Karpas-422 (cell line): Measurements from ENCODE around the gene NRROS. TPM values are rescaled to one million over a fixed set of nuclear protein-coding genes. Genes with fewer than 3 reads are reported as not detected.
"Not testable (repeated sequence)": the region's sequence is repeated elsewhere in the genome, so short reads cannot be mapped to it uniquely, and the experiment has no call there.

Experiments
- DNase-seq: peaks from one replicate; pipeline ENCODE4 v3.0.0-alpha.2; 2015
- H2AFZ ChIP-seq: fragments of 200-600 bp; sonication (generic); 2 replicates; pipeline ENCODE4 v1.6.1; 2014; ENCODE audit warnings: antibody characterized with exemption, low read length, mixed read lengths
- H3K27ac ChIP-seq: fragments of 200-600 bp; sonication (generic); 2 replicates; pipeline ENCODE4 v1.5.1; 2014; ENCODE audit warnings: mild to moderate bottlenecking, low read length, moderate library complexity
- H3K27me3 ChIP-seq: fragments of 200-600 bp; sonication (generic); 2 replicates; pipeline ENCODE4 v1.6.1; 2014; ENCODE audit warnings: low read length, mixed read lengths
- H3K36me3 ChIP-seq: fragments of 200-600 bp; sonication (generic); 2 replicates; pipeline ENCODE4 v1.6.1; 2014; ENCODE audit warnings: low read length, mixed read lengths; ENCODE audit not compliant: insufficient read depth
- H3K4me1 ChIP-seq: fragments of 200-600 bp; sonication (generic); 2 replicates; pipeline ENCODE4 v1.6.1; 2014; ENCODE audit warnings: mild to moderate bottlenecking, low read length, mixed read lengths
- H3K4me2 ChIP-seq: fragments of 200-600 bp; sonication (generic); 2 replicates; pipeline ENCODE4 v1.6.1; 2014; ENCODE audit warnings: low read length, low read depth, mild to moderate bottlenecking; ENCODE audit not compliant: poor library complexity, severe bottlenecking
- H3K4me3 ChIP-seq: fragments of 200-600 bp; sonication (generic); 2 replicates; pipeline ENCODE4 v1.5.1; 2014; ENCODE audit warnings: mild to moderate bottlenecking, antibody characterized with exemption, low read length, mixed read lengths
- H3K79me2 ChIP-seq: fragments of 200-600 bp; sonication (generic); 2 replicates; pipeline ENCODE4 v1.6.1; 2014; ENCODE audit warnings: mild to moderate bottlenecking, low read length, mixed read lengths
- H3K9ac ChIP-seq: fragments of 200-600 bp; sonication (generic); 2 replicates; pipeline ENCODE4 v1.6.0; 2014; ENCODE audit warnings: low read length
- H3K9me2 ChIP-seq: fragments of 200-600 bp; sonication (generic), shearing (Covaris generic); replicated peaks from 2 replicates; pipeline ENCODE4 v1.6.0; 2014; ENCODE audit warnings: mild to moderate bottlenecking, low read length, moderate library complexity; ENCODE audit not compliant: insufficient read depth
- H3K9me3 ChIP-seq: fragments of 300-700, 200-600 bp; sonication (generic); 2 replicates; pipeline ENCODE4 v1.6.1; 2014; ENCODE audit warnings: low read length, mixed read lengths
- H4K20me1 ChIP-seq: fragments of 200-600 bp; sonication (generic); 2 replicates; pipeline ENCODE4 v1.6.1; 2014; ENCODE audit warnings: mild to moderate bottlenecking, antibody characterized with exemption, low read length, low read depth; ENCODE audit not compliant: insufficient read depth
- total RNA-seq: library from RNA; depleted of rRNA; stranded (reverse); fragments of >200 nt; shearing (Covaris generic); gene quantifications from 2 replicates; pipeline ENCODE4 v1.2.3, GENCODE V29; 2014; ENCODE audit warnings: low replicate concordance

Gene NRROS
- total RNA-seq, 1 experiment from 2014 or later: 0.52 TPM

DNA sequence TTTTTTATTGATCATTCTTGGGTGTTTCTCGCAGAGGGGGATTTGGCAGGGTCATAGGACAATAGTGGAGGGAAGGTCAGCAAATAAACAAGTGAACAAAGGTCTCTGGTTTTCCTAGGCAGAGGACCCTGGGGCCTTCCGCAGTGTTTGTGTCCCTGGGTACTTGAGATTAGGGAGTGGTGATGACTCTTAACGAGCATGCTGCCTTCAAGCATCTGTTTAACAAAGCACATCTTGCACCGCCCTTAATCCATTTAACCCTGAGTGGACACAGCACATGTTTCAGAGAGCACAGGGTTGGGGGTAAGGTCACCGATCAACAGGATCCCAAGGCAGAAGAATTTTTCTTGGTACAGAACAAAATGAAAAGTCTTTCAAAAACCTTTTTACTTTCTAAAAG is 19.9 kb upstream of the NRROS start:
- H3K79me2 ChIP-seq, H4K20me1 ChIP-seq, DNase-seq, H3K27me3 ChIP-seq, H2AFZ ChIP-seq, H3K4me3 ChIP-seq, H3K9me2 ChIP-seq, H3K27ac ChIP-seq, H3K4me2 ChIP-seq, H3K36me3 ChIP-seq, H3K9ac ChIP-seq, H3K9me3 ChIP-seq, H3K4me1 ChIP-seq: not testable (repeated sequence)

DNA sequence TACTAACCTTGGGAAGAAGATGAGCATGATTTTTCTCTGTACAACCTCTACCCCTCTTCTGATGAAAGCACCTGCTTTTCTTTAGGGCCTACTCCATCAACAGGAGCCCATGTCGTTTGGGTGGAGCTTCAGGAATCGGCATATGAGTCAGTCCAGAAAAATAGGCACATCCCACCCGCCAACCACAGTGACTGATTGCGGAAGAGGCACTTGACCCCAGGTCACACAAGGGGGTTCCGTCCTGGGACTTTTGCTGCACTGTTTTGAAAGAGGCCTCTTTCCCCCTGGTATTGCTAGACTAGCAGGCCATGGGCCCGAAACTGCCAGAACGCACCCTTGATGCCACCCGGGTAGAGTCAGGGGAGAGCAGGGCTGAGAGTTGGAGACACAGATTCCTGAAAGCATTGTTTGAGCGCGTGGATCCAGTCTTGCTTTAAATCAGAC is 19.3 kb upstream of the NRROS start:
- Histone ChIP-seq H3K4me3 (no peak overlapping the region), H3K4me2 (no peak overlapping the region), H3K9me3 (no peaks in the 10 kb centered on the region), H3K9ac (no peak overlapping the region), H3K79me2 (no peaks in the 10 kb centered on the region), H4K20me1 (no peaks in the 10 kb centered on the region), H3K27me3 (no peaks in the 10 kb centered on the region), H3K9me2 (no peaks in the 10 kb centered on the region), H3K36me3 (no peaks in the 10 kb centered on the region), H3K27ac (no peak overlapping the region), H2AFZ (no peak overlapping the region), H3K4me1 (peaks cover 8% of the 10 kb centered on the region)
- DNase-seq: no peak

DNA sequence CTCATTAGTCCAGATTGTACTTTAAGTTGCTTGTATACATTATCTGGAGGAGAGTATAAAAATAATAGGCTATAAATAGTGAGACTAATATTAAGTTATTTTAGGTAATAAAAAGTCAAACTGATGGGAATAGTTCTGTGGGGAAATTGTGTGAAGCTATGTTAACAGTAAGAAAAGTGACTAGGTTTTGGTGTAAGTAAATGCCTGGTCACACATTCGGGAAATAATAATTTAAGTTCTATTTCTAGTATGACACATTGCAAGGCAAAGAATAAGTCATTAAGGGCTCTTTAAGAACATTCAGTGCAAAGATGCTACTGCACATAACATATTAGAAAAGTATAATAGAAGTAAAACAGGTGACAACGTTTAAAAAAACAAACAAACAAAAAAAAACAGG is 18.8 kb upstream of the NRROS start:
- H3K27ac ChIP-seq: no peak overlapping the region
- peaks cover 8% of the 10 kb centered on the region for H3K4me1 ChIP-seq
- H3K27me3 ChIP-seq: no peaks in the 10 kb centered on the region
- no peak overlapping the region for H3K4me2 ChIP-seq
- H3K9me3 ChIP-seq: no peaks in the 10 kb centered on the region
- DNase-seq: no peak
- H2AFZ ChIP-seq: no peak overlapping the region
- H3K79me2 ChIP-seq: no peaks in the 10 kb centered on the region
- no peak overlapping the region for H3K4me3 ChIP-seq
- H3K36me3 ChIP-seq: no peaks in the 10 kb centered on the region
- H4K20me1 ChIP-seq: no peaks in the 10 kb centered on the region
- no peaks in the 10 kb centered on the region for H3K9me2 ChIP-seq
- no peak overlapping the region for H3K9ac ChIP-seq

DNA sequence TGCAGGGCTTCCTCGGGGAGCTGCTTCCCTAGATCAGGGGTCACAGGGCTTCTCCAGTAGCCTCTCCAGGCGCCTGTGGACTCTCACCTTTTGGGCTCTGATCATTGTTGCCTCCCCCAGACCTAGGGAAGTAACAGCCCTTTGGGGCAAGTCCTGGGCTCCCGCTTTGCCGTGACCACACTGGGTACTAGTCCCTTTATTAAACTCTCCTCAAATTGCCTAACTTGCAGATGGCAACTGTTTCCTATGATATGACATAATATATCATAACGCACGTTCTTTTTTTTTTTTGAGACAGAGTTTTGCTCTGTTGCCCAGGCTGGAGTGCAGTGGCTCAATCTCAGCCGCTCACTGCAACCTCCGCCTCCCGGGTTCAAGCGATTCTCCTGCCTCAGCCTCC is 17.9 kb upstream of the NRROS start:
- no peak overlapping the region for H3K4me2 ChIP-seq
- H3K4me1 ChIP-seq: peaks cover 8% of the 10 kb centered on the region
- H3K9me3 ChIP-seq: no peaks in the 10 kb centered on the region
- H3K36me3 ChIP-seq: no peaks in the 10 kb centered on the region
- H3K27ac ChIP-seq: no peak overlapping the region
- DNase-seq: no peak
- H2AFZ ChIP-seq: no peak overlapping the region
- no peaks in the 10 kb centered on the region for H3K9me2 ChIP-seq
- H3K9ac ChIP-seq: no peak overlapping the region
- H3K4me3 ChIP-seq: no peak overlapping the region
- no peaks in the 10 kb centered on the region for H3K79me2 ChIP-seq
- H4K20me1 ChIP-seq: no peaks in the 10 kb centered on the region
- no peaks in the 10 kb centered on the region for H3K27me3 ChIP-seq

DNA sequence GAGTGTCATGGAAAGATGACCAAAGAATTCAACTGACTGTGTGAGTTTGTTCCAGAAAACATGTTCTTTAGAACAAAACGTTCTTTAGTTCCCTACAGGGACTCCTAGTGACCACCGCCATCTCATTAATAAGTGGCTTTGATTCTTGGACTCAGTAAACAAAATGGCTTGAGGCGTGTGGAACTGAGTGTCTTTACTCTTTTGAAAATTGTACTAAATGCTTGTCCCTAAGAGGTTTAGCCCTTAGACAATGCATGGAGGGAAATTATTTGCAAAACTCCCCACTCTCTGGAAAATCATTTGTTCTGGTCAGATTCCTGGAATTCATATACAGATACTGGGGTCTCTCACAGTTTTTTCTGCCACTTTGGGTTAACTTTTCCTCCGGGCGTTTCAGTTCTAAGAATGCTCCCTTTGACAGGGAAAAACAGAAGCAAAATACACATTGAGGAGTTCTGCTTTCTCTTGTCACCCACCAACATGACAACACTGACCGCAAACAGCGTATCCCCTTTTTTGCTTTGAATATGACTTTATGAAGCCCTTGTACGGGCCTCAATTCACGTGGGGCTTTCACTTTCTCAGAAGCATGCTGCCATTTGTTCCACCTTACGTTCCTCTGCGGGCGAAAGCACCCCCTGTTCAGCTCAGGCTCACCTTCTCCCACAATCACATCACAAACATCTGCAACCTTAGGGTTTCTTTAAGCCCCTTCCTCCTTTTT is 15.3 kb upstream of the NRROS start:
- Histone ChIP-seq H4K20me1 (no peaks in the 10 kb centered on the region), H3K27me3 (no peaks in the 10 kb centered on the region), H3K27ac (no peak overlapping the region), H3K4me2 (no peak overlapping the region), H3K9me2 (no peaks in the 10 kb centered on the region), H2AFZ (no peak overlapping the region), H3K4me1 (peaks cover under 1% of the 10 kb centered on the region), H3K4me3 (no peak overlapping the region), H3K36me3 (no peaks in the 10 kb centered on the region), H3K9me3 (no peaks in the 10 kb centered on the region), H3K79me2 (no peaks in the 10 kb centered on the region), H3K9ac (no peak overlapping the region)
- no peak for DNase-seq

DNA sequence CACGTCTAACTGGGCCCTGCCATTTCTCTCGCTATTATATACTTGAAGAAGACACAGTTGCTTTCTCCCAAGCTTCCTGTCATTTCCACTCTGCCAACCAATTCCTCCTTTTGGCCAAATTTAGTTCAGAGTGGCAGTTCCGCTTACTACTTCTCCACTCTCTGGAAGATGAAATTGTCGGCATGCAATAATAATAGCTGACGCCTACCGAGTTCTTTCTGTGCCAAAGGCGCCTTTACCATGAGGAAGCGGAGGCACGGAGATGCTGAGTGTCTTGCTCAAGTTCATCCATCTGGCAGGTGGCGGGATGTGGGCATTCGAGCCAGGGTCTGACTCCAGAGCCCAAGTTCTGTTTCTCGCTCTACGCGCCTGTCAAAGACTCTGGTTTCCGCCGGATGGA is 14.6 kb upstream of the NRROS start:
- Histone ChIP-seq H3K9me3 (no peaks in the 10 kb centered on the region), H3K27me3 (no peaks in the 10 kb centered on the region), H3K4me3 (no peak overlapping the region), H3K79me2 (no peaks in the 10 kb centered on the region), H3K27ac (no peak overlapping the region), H3K4me1 (peaks cover 7% of the 10 kb centered on the region), H3K9me2 (no peaks in the 10 kb centered on the region), H3K4me2 (no peak overlapping the region), H3K36me3 (no peaks in the 10 kb centered on the region), H4K20me1 (no peaks in the 10 kb centered on the region), H2AFZ (no peak overlapping the region), H3K9ac (no peak overlapping the region)
- no peak for DNase-seq

DNA sequence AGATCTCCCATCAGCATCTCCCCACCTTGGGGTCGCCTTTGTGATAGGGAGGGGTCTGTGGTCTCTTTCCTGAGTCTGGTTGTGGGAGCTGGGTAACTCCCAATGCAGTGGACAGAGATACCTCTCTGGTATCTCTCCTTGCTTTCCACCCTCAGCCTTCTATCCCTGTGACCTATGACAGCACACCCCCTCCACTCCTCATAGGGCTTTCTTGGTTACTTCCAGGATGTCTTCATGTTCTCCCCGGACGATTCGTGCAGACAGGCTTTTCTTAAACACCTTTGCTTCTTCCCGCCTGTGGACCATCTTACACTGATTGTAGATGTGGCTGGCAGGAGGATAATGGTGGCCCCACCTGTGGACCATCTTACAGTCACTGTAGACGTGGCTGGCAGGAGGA is 14.2 kb upstream of the NRROS start:
- Histone ChIP-seq H3K36me3 (no peaks in the 10 kb centered on the region), H3K79me2 (no peaks in the 10 kb centered on the region), H3K9ac (no peak overlapping the region), H3K9me2 (no peaks in the 10 kb centered on the region), H3K4me1 (peaks cover 11% of the 10 kb centered on the region), H3K27ac (no peak overlapping the region), H3K9me3 (no peaks in the 10 kb centered on the region), H3K4me3 (no peak overlapping the region), H3K4me2 (no peak overlapping the region), H2AFZ (no peak overlapping the region), H3K27me3 (no peaks in the 10 kb centered on the region), H4K20me1 (no peaks in the 10 kb centered on the region)
- DNase-seq: no peak

DNA sequence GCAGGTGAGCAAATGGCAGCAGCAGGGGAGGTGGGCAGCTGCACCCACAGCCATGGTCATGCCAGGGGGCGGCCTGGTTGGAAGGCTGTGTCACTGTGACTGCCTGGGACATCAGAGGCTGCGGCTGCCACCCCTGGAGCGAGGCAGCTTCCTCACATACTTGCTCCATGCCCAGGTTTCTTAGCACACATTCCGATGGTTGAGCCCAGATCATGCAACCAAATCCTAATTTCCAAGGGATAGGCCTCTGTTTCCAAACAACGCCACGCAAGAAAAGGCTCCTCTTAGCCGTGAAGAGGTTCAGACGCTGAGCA is 11.6 kb upstream of the NRROS start:
- Histone ChIP-seq H3K4me3 (no peak overlapping the region), H3K27me3 (no peaks in the 10 kb centered on the region), H3K4me2 (no peak overlapping the region), H3K9ac (no peak overlapping the region), H3K36me3 (no peaks in the 10 kb centered on the region), H2AFZ (no peak overlapping the region), H3K27ac (no peak overlapping the region), H3K79me2 (no peaks in the 10 kb centered on the region), H3K9me2 (no peaks in the 10 kb centered on the region), H4K20me1 (no peaks in the 10 kb centered on the region), H3K4me1 (peaks cover 24% of the 10 kb centered on the region), H3K9me3 (no peaks in the 10 kb centered on the region)
- no peak for DNase-seq

DNA sequence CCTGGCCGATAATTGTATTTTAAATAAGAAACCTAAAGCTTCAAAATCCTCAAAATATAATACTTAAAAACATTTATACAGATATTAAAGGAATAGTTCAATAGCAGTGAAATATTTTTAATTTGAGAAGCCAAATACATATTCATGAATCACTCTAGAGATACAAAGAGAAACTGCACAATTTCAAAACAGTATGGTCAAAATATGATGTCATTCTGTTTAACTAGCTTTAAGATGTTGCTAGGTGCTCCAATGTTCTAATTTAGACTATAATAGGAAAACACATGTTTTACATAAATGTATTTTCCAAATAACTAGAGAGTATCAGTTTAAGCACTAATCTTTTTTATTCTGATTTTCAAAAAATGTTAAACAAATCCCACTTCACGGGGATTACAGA is 10.3 kb upstream of the NRROS start:
- no peaks in the 10 kb centered on the region for H3K36me3 ChIP-seq
- peaks cover 37% of the 10 kb centered on the region for H3K4me1 ChIP-seq
- H3K27me3 ChIP-seq: no peaks in the 10 kb centered on the region
- H3K79me2 ChIP-seq: no peaks in the 10 kb centered on the region
- H3K9me3 ChIP-seq: no peaks in the 10 kb centered on the region
- DNase-seq: no peak
- no peak overlapping the region for H2AFZ ChIP-seq
- no peaks in the 10 kb centered on the region for H4K20me1 ChIP-seq
- no peak overlapping the region for H3K9ac ChIP-seq
- no peak overlapping the region for H3K4me2 ChIP-seq
- H3K27ac ChIP-seq: no peak overlapping the region
- no peak overlapping the region for H3K4me3 ChIP-seq
- H3K9me2 ChIP-seq: no peaks in the 10 kb centered on the region
